ENCODE data around the gene GGT6.

The GGT6 gene

DNA sequence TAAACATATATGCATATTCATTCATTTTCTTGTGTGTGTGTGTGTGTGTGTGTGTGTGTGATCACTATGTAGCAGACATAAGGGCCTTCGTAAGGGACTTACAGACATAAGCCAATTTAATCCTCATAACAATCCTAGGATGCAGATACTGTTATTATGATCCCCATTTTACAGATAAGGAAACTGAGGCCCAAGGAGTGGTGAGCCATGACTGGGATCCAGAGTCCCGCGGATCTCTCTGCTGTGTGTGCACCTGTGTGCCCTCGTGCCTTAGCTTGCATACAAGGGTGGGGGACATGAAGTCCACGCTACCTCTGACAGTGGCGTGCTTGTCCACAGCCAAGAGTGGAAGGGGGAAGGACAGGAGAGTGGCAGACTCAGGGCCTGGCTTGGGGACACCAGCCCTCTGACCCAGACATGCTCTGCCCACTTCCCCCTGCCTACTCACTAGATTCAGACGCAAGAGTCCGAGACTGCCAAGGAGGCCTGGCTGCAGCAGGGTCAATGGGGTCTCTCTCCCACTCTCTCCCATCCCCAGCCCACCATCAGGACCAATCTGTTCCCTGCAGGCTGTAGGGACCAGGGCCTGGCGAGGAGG, 14.2 kb upstream of the GGT6 start:
- no peaks in the 10 kb centered on the region for H3K4me1 ChIP-seq (ENCODE audit: control insufficient read depth, insufficient read depth, low read length)
- no peak overlapping the region for H3K27ac ChIP-seq (ENCODE audit: low read length)
- H3K9ac ChIP-seq (ENCODE audit: low read length in 2 of 2): no peak overlapping the region
- H3K36me3 ChIP-seq (ENCODE audit: control insufficient read depth in 2 of 2, insufficient read depth in 2 of 2, low read length in 2 of 2): no peaks in the 10 kb centered on the region
- H3K9me3 ChIP-seq (ENCODE audit: control insufficient read depth in 2 of 2, low read length in 2 of 2): no peaks in the 10 kb centered on the region
- H3K4me3 ChIP-seq (ENCODE audit: low read length in 2 of 2): no peak overlapping the region
- H3K27me3 ChIP-seq (ENCODE audit: control insufficient read depth in 1 of 2, insufficient read depth in 2 of 2, low read length in 2 of 2): peaks cover 6 to 7% of the 10 kb centered on the region in 2 donors

DNA sequence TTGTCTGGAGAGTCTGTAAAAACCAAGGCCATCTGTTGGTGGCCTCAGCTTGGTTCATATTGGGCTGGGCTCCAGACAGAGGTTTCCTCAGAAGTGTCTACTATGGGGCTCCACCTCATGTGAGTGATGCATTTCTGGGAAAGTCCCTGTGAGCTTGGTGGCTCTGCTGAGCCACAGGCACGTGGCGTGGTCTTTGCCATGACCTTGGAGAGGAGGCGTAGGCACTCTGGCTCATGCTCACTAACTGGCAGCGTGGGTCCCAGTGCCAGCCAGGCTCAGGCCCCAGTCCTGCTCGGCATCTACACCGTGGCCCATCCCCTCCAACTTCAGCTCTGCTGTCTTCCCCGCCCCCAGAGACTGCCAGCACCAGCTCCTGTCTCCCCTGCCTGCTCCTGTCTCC, 13.3 kb upstream of the GGT6 start:
- no peaks in the 10 kb centered on the region for H3K4me1 ChIP-seq (ENCODE audit: control insufficient read depth, insufficient read depth, low read length)
- peaks cover 6 to 7% of the 10 kb centered on the region in 2 donors for H3K27me3 ChIP-seq (ENCODE audit: control insufficient read depth in 1 of 2, insufficient read depth in 2 of 2, low read length in 2 of 2)
- no peaks in the 10 kb centered on the region for H3K9me3 ChIP-seq (ENCODE audit: control insufficient read depth in 2 of 2, low read length in 2 of 2)
- H3K4me3 ChIP-seq (ENCODE audit: low read length in 2 of 2): no peak overlapping the region
- no peak overlapping the region for H3K9ac ChIP-seq (ENCODE audit: low read length in 2 of 2)
- no peak overlapping the region for H3K27ac ChIP-seq (ENCODE audit: low read length)
- H3K36me3 ChIP-seq (ENCODE audit: control insufficient read depth in 2 of 2, insufficient read depth in 2 of 2, low read length in 2 of 2): no peaks in the 10 kb centered on the region

DNA sequence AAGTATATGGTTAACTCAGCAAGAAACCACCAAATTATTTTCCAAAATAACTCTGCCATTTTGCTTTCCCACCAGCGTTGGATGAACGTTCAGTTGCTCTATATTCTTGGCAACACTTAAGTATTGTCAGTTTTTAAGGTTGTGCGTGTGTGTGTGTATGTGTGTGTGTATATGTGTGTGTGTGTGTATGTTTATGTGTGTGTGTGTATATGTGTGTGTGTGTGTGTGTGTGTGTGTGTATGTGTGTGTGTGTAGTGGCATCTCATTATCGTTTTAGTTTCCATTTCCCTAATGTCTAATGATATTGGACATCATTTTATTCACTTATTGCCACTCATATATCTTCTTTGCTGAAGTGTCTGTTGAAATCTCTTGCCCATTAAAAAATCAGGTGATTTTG, 12.7 kb upstream of the GGT6 start:
- no peak overlapping the region for H3K9ac ChIP-seq (ENCODE audit: low read length in 2 of 2)
- no peak overlapping the region for H3K27ac ChIP-seq (ENCODE audit: low read length)
- no peak overlapping the region for H3K4me3 ChIP-seq (ENCODE audit: low read length in 2 of 2)
- no peaks in the 10 kb centered on the region for H3K9me3 ChIP-seq (ENCODE audit: control insufficient read depth in 2 of 2, low read length in 2 of 2)
- H3K27me3 ChIP-seq (ENCODE audit: control insufficient read depth in 1 of 2, insufficient read depth in 2 of 2, low read length in 2 of 2): peaks cover 6 to 7% of the 10 kb centered on the region in 2 donors
- H3K36me3 ChIP-seq (ENCODE audit: control insufficient read depth in 2 of 2, insufficient read depth in 2 of 2, low read length in 2 of 2): no peaks in the 10 kb centered on the region
- H3K4me1 ChIP-seq (ENCODE audit: control insufficient read depth, insufficient read depth, low read length): no peaks in the 10 kb centered on the region

DNA sequence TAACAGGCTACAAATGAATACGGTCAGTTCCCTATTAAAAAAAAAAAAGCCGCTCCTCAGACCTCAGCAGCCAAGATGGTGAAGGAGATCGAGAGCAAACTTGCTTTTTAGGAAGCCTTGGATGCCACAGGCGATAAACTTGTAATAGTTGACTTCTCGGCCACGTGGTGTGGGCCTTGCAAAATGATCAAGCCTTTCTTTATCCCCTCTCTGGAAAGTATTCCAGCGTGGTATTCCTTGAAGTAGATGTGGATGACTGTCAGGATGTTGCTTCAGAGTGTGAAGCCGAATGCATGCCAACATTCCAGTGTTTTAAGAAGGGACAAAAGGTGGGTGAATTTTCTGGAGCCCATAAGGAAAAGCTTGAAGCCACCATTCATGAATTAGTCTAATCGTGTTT, 11.8 kb upstream of the GGT6 start:
- Histone ChIP-seq H3K9ac (ENCODE audit: low read length in 2 of 2) (no peak overlapping the region), H3K27ac (ENCODE audit: low read length) (no peak overlapping the region), H3K4me3 (ENCODE audit: low read length in 2 of 2) (no peak overlapping the region), H3K4me1 (ENCODE audit: control insufficient read depth, insufficient read depth, low read length) (no peaks in the 10 kb centered on the region), H3K27me3 (ENCODE audit: control insufficient read depth in 1 of 2, insufficient read depth in 2 of 2, low read length in 2 of 2) (peaks cover 6 to 7% of the 10 kb centered on the region in 2 donors), H3K36me3 (ENCODE audit: control insufficient read depth in 2 of 2, insufficient read depth in 2 of 2, low read length in 2 of 2) (no peaks in the 10 kb centered on the region), H3K9me3 (ENCODE audit: control insufficient read depth in 2 of 2, low read length in 2 of 2) (no peaks in the 10 kb centered on the region)

DNA sequence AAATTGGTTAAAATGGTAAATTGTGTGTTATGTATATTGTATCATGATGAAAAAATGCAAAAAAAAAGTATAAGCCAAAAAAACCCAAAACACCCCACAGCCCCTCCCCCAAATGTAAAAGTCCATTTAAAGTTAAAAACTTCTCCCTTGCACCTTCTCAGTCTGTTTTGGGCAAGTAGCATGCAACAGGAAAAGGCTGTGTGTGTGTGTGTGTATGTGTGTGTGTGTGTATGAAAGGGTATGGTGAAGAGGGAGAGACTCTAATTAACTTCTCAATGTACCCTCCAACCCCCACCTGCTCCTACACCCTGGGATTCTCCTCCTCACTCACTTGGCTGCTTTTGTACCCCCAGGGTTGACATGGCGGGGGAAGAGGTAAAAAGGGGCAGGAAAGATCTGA, 9.2 kb upstream of the GGT6 start:
- H3K4me3 ChIP-seq (ENCODE audit: low read length in 2 of 2): no peak overlapping the region

DNA sequence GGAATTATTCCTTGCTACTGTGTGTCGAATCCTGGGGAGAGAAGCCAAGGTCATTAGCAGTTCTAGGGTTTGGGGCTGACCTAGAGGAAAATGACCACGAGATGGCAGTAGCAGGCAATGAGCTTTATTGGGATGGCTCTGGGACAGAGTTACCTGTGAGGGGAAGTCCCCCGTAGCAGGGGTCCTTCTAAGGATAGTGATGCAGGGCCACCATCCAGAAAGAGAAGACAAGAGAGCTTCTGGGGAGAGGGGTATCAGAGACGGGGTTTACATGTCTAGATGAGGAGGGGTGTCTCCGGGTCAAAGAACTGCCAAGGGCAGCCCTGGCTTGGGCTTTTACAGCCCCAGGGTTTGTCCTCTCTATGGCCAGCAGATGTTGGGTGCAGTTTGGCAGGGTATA, 6.4 kb upstream of the GGT6 start:
- peaks cover 10 to 12% of the 10 kb centered on the region in 2 donors for H3K27me3 ChIP-seq (ENCODE audit: control insufficient read depth in 1 of 2, insufficient read depth in 2 of 2, low read length in 2 of 2)
- no peak overlapping the region for H3K9ac ChIP-seq (ENCODE audit: low read length in 2 of 2)
- H3K4me1 ChIP-seq (ENCODE audit: control insufficient read depth, insufficient read depth, low read length): no peaks in the 10 kb centered on the region
- H3K9me3 ChIP-seq (ENCODE audit: control insufficient read depth in 2 of 2, low read length in 2 of 2): no peaks in the 10 kb centered on the region
- H3K27ac ChIP-seq (ENCODE audit: low read length): no peak overlapping the region
- no peak overlapping the region for H3K4me3 ChIP-seq (ENCODE audit: low read length in 2 of 2)
- no peaks in the 10 kb centered on the region for H3K36me3 ChIP-seq (ENCODE audit: control insufficient read depth in 2 of 2, insufficient read depth in 2 of 2, low read length in 2 of 2)

More for the DNA sequence above, 9.2 kb upstream of the GGT6 start:
- no peak overlapping the region for H3K27ac ChIP-seq (ENCODE audit: low read length)
- H3K4me1 ChIP-seq (ENCODE audit: control insufficient read depth, insufficient read depth, low read length): no peaks in the 10 kb centered on the region
- no peak overlapping the region for H3K9ac ChIP-seq (ENCODE audit: low read length in 2 of 2)
- peaks cover 6 to 7% of the 10 kb centered on the region in 2 donors for H3K27me3 ChIP-seq (ENCODE audit: control insufficient read depth in 1 of 2, insufficient read depth in 2 of 2, low read length in 2 of 2)
- H3K36me3 ChIP-seq (ENCODE audit: control insufficient read depth in 2 of 2, insufficient read depth in 2 of 2, low read length in 2 of 2): no peaks in the 10 kb centered on the region
- no peaks in the 10 kb centered on the region for H3K9me3 ChIP-seq (ENCODE audit: control insufficient read depth in 2 of 2, low read length in 2 of 2)

DNA sequence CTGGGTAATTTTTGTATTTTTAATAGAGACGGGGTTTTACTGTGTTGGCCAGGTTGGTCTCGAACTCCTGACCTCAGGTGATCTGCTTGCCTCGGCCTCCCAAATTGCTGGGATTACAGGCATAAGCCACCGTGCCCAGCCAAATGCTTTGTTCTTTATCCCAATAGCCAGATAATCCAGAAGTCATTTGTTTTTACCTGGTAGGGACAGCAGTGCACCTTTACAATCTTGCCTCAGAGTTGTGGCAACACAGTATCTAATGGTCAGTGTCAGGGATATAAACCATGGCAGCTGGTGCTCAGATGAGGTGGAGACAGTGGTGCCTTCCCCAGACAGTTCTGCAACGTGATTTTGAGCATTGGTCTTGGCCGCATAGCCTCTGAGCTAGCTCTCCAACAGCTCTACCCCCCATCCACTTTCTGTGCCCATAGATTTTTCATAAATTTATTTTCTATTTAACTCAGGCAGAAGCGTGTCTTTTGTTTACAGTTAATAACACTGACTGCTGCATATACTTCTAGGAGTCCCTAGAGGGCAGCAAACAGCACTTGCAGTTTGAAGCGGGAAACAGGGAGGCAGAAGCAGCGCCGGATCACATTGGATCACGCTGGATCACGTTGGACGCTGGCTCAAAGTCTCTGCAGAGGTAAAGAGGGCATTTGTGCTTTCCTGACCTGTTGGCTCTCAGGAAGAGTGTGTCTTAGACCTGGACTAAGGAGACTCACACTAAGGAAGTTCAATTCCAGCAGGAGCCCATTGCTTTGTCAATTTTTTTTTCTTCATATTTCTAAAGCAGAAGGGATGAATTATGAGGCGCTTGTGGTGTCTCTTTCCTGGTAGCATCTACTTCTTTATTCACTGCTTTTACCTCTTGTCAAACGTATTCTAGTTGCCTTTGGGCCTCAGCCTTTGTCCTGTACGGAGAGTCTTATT, 5.1 kb upstream of the GGT6 start:
- Histone ChIP-seq H3K9me3 (ENCODE audit: control insufficient read depth in 2 of 2, low read length in 2 of 2) (no peaks in the 10 kb centered on the region), H3K4me3 (ENCODE audit: low read length in 2 of 2) (peak overlapping the region in 1 of 2 donors; percentile 40), H3K27me3 (ENCODE audit: control insufficient read depth in 1 of 2, insufficient read depth in 2 of 2, low read length in 2 of 2) (peaks cover 5 to 6% of the 10 kb centered on the region in 2 donors), H3K9ac (ENCODE audit: low read length in 2 of 2) (no peak overlapping the region), H3K36me3 (ENCODE audit: control insufficient read depth in 2 of 2, insufficient read depth in 2 of 2, low read length in 2 of 2) (no peaks in the 10 kb centered on the region), H3K27ac (ENCODE audit: low read length) (no peak overlapping the region), H3K4me1 (ENCODE audit: control insufficient read depth, insufficient read depth, low read length) (no peaks in the 10 kb centered on the region)

DNA sequence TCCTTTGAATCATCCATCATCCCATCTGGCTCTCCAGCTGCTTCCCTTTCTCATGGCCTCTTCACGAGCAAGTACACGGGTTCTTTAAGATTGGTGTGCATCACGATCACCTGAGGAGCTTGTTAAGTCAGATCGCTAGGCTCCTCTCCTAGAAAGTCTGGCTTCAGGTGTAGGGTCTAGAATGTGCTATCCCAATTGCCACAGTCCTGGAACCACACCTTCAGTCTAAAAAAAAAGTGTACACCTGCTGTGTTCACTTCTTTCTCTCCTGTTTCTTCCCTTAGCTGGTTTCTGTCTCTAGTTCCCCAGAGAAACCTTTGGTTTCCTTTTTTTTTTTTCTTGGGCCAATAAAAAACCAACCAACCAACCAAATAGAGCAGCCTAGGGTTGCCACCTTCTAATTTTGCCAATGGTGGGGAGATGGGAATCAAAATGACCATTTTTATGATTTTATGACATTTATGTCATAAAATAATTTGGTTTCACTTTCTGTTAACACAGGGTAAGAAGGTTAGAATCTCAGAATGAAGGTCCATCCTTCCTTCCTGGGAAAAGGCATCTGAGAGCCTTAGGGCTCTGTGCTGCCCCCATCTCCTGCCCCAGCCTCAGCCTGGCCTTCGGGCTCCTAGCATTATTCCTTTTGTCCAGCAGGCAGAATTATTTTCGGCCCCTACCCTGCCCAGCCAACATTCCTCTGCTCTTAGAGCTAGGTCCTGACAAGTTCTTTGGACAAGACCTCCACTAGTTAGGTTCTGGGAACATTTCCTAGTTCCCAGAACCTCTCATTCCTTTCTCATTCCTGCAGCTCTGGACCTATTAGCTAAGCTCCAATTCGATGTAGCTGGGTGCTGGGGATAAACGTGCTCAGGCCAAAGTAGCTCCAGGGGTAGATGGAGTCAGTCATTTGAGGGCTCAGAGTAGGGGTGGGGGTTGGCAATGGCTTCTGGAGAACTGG, 1.9 kb upstream of the GGT6 start:
- H3K4me1 ChIP-seq (ENCODE audit: control insufficient read depth, insufficient read depth, low read length): no peaks in the 10 kb centered on the region
- H3K4me3 ChIP-seq (ENCODE audit: low read length in 2 of 2): no peak overlapping the region
- H3K9ac ChIP-seq (ENCODE audit: low read length in 2 of 2): no peak overlapping the region
- peaks cover 3 to 6% of the 10 kb centered on the region in 2 donors for H3K27me3 ChIP-seq (ENCODE audit: control insufficient read depth in 1 of 2, insufficient read depth in 2 of 2, low read length in 2 of 2)
- H3K27ac ChIP-seq (ENCODE audit: low read length): no peak overlapping the region
- no peaks in the 10 kb centered on the region for H3K36me3 ChIP-seq (ENCODE audit: control insufficient read depth in 2 of 2, insufficient read depth in 2 of 2, low read length in 2 of 2)
- no peaks in the 10 kb centered on the region for H3K9me3 ChIP-seq (ENCODE audit: control insufficient read depth in 2 of 2, low read length in 2 of 2)

DNA sequence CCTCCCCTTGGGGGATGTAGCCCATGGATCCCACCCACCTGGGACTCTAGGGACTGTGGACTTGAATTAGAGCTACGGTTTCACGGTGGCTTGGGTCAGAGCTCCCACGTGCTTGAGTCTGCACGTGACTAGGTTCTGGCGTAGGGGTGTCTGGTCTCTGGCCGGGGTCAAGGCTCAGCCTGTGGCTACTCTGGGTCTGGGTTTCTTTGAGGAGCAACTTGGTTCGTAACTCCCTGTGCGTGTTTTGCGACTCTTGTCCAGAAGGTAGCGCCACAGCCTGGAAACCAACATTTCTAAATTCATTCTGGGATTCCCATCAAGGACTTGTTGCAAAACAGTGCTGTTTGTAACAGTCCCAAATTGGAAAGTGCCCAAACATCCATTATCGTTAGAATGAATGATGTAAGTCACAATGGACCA, 470 bp upstream of the GGT6 start:
- Histone ChIP-seq H3K4me3 (ENCODE audit: low read length in 2 of 2) (no peak overlapping the region), H3K36me3 (ENCODE audit: control insufficient read depth in 2 of 2, insufficient read depth in 2 of 2, low read length in 2 of 2) (no peaks in the 10 kb centered on the region), H3K9ac (ENCODE audit: low read length in 2 of 2) (no peak overlapping the region)

DNA sequence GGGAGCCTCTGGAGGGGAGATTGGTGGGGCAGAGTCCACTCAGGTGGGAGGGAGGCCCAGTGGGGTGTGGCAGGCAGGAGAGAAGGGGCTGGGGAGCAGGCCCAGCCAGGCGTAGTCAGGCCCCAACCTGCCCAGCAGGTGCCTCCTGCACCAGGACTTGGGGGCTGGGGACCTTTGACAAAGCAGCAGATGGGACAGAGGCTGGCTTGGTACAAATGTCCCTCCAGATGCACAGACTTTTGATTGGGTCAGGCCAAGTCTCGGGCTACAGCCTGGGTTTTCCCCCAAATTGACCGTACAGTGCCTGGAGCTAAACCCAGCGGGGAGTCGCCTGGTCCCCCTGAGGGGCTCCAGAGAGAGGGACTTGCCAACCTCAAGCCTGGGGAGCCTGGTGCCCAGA, 411 bp downstream of the GGT6 start:
- Histone ChIP-seq H3K9ac (ENCODE audit: low read length in 2 of 2) (no peak overlapping the region), H3K4me1 (ENCODE audit: control insufficient read depth, insufficient read depth, low read length) (peaks cover 11% of the 10 kb centered on the region), H3K4me3 (ENCODE audit: low read length in 2 of 2) (no peak overlapping the region), H3K9me3 (ENCODE audit: control insufficient read depth in 2 of 2, low read length in 2 of 2) (no peaks in the 10 kb centered on the region), H3K27me3 (ENCODE audit: control insufficient read depth in 1 of 2, insufficient read depth in 2 of 2, low read length in 2 of 2) (peaks cover 3 to 6% of the 10 kb centered on the region in 2 donors), H3K36me3 (ENCODE audit: control insufficient read depth in 2 of 2, insufficient read depth in 2 of 2, low read length in 2 of 2) (no peaks in the 10 kb centered on the region), H3K27ac (ENCODE audit: low read length) (no peak overlapping the region)

More for the DNA sequence above, 470 bp upstream of the GGT6 start:
- peaks cover 4% of the 10 kb centered on the region for H3K4me1 ChIP-seq (ENCODE audit: control insufficient read depth, insufficient read depth, low read length)
- H3K27ac ChIP-seq (ENCODE audit: low read length): no peak overlapping the region
- peaks cover 3 to 6% of the 10 kb centered on the region in 2 donors for H3K27me3 ChIP-seq (ENCODE audit: control insufficient read depth in 1 of 2, insufficient read depth in 2 of 2, low read length in 2 of 2)
- no peaks in the 10 kb centered on the region for H3K9me3 ChIP-seq (ENCODE audit: control insufficient read depth in 2 of 2, low read length in 2 of 2)

All from stomach smooth muscle (tissue), 2 donors.